Astrocyte (in vitro differentiated cells and primary cell): ENCODE measurements around the gene DOCK2.

Experiments used
- CTCF ChIP-seq: IDR thresholded peaks from 2 replicates; pipeline ENCODE4 v1.5.1; 2011; ENCODE audit warnings: low read depth, mild to moderate bottlenecking, inconsistent platforms, low read length, moderate library complexity; ENCODE audit not compliant: insufficient read depth
- EZH2 ChIP-seq: IDR thresholded peaks from 2 replicates; pipeline ENCODE4 v1.6.1; 2012; ENCODE audit warnings: mild to moderate bottlenecking, low read length, inconsistent platforms; ENCODE audit not compliant: insufficient read depth

- TF ChIP-seq CTCF (no peak), EZH2 (no peak)
Observed at GRCh38 chr5:170121321-170121720, 484.2 kb downstream of the DOCK2 start.
